ENCODE measurements around the gene BRINP1. TPM values are rescaled to one million over a fixed set of nuclear protein-coding genes. Genes with fewer than 3 reads are reported as not detected.

BRINP1 gene
- total and polyA plus RNA-seq, 10 of the 15 experiments (the other 5 are each of a cell fraction or from before 2014, with no cell fraction given) = not detected

GRCh38 chr9:119284118-119284517, 85.1 kb downstream of the BRINP1 start:
- ChIA-PET POLR2A (no interaction called here), RAD21 (ENCODE audit: unreplicated experiment) (no interaction called here), CTCF (interaction anchor here (1.5 kb wide), 1 partner anchor 764 kb away, joined by 3 read pairs; no protein-coding TSS in a partner anchor), SMC1A (ENCODE audit: uncharacterized antibody, unreplicated experiment) (interaction anchor here (0.7 kb wide), 1 partner anchor 685 kb away, joined by 3 read pairs; no protein-coding TSS in a partner anchor)
- Histone ChIP-seq H3K27ac (ENCODE audit: control insufficient read depth, insufficient read depth) (no peak overlapping the region), H3K79me2 (ENCODE audit: control insufficient read depth, insufficient read depth, low read length) (no peaks in the 10 kb centered on the region), H3K4me3 (no peak overlapping the region), H3K4me1 (ENCODE audit: control insufficient read depth, insufficient read depth, low read length) (no peaks in the 10 kb centered on the region), H3K9ac (ENCODE audit: control insufficient read depth, insufficient read depth, low read length) (no peak overlapping the region), H3K36me3 (ENCODE audit: control insufficient read depth in 2 of 2, insufficient read depth in 2 of 2, low read length in 1 of 2) (no peaks in the 10 kb centered on the region), H2AFZ (ENCODE audit: control insufficient read depth, low read depth, low read length) (no peak overlapping the region), H3K9me3 (replicated peaks; ENCODE audit: control insufficient read depth, insufficient read depth, low read length) (no peaks in the 10 kb centered on the region), H3K4me2 (ENCODE audit: control insufficient read depth, insufficient read depth) (no peak overlapping the region), H3K27me3 (replicated peaks in 1 of 2; ENCODE audit: control insufficient read depth in 2 of 2, insufficient read depth in 2 of 2, low read length in 1 of 2) (no peaks in the 10 kb centered on the region), H4K20me1 (ENCODE audit: control insufficient read depth, insufficient read depth) (no peaks in the 10 kb centered on the region)
- no peak for DNase-seq (ENCODE audit: low read depth, low spot score)
- ATAC-seq = 0 out of 3 replicates have a peak, but pooled peaks have one; percentile 31
- in situ Hi-C loops (cut with MboI) (loop anchor here (10.0 kb wide), 2 partner anchors 759 to 1499 kb away; no protein-coding TSS in a partner anchor), intact Hi-C loops (cut with micrococcal nuclease; ENCODE audit: unreplicated experiment) (loop anchor here (10.0 kb wide), 1 partner anchor 459 kb away; no protein-coding TSS in a partner anchor)
- 0 out of 6 replicates have a peak, but pooled peaks of 2 of the 3 experiments have one; percentile 9 to 14 for TF ChIP-seq CTCF (IDR thresholded peaks at IDR 0.05 in 2 of 3, conservative IDR thresholded peaks at IDR 0.05 in 1 of 3; ENCODE audit: control insufficient read depth in 2 of 3, extremely low read depth in 1 of 3, insufficient read depth in 1 of 3, low read depth in 3 of 3, low read length in 3 of 3)
- no peak for TF ChIP-seq KDM1A (IDR thresholded peaks at IDR 0.05; ENCODE audit: borderline replicate concordance)
- no peak for TF ChIP-seq IRF5 (IDR thresholded peaks at IDR 0.05; ENCODE audit: borderline replicate concordance)
- no peak for TF ChIP-seq ZZZ3 (IDR thresholded peaks at IDR 0.05; ENCODE audit: control insufficient read depth, insufficient read length, low read depth)
- TF ChIP-seq CBX5 (IDR thresholded peaks at IDR 0.05; ENCODE audit: low read depth) = no peak
- TF ChIP-seq, protein P1, sequence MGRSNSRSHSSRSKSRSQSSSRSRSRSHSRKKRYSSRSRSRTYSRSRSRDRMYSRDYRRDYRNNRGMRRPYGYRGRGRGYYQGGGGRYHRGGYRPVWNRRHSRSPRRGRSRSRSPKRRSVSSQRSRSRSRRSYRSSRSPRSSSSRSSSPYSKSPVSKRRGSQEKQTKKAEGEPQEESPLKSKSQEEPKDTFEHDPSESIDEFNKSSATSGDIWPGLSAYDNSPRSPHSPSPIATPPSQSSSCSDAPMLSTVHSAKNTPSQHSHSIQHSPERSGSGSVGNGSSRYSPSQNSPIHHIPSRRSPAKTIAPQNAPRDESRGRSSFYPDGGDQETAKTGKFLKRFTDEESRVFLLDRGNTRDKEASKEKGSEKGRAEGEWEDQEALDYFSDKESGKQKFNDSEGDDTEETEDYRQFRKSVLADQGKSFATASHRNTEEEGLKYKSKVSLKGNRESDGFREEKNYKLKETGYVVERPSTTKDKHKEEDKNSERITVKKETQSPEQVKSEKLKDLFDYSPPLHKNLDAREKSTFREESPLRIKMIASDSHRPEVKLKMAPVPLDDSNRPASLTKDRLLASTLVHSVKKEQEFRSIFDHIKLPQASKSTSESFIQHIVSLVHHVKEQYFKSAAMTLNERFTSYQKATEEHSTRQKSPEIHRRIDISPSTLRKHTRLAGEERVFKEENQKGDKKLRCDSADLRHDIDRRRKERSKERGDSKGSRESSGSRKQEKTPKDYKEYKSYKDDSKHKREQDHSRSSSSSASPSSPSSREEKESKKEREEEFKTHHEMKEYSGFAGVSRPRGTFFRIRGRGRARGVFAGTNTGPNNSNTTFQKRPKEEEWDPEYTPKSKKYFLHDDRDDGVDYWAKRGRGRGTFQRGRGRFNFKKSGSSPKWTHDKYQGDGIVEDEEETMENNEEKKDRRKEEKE (IDR thresholded peaks at IDR 0.05) = no peak
- no TSS peak for BruUV-seq (replicated peaks)
- 30% methylated on average over 4 of the region's 4 CpGs for WGBS (ENCODE audit: insufficient coverage, insufficient replicate concordance, low lambda C conversion rate, missing lambda C conversion rate)
- no peak for FAIRE-seq

Data from GM12878 (cell line).